NCI-H748 (cell line): ENCODE measurements around the gene PBX1.
A peak's percentile ranks its signal among the peaks of the same experiment; 100 is the strongest.
"Not testable (repeated sequence)": the region's sequence is repeated elsewhere in the genome, so short reads cannot be mapped to it uniquely, and the experiment has no call there.

Experiments used
- DNase-seq: peaks from one replicate; lab custom pipeline; 2025; ENCODE audit not compliant: unreplicated experiment; lab: John Stamatoyannopoulos, UW

Gene PBX1

GRCh38 chr1:164558461-164559341 lies at the start of gene PBX1:
Gene PBX1, plus strand, starts transcription at chr1:164559184.
- DNase-seq: peak; percentile 98

GRCh38 chr1:164510435-164510834 lies 48.5 kb upstream of the PBX1 start:
- DNase-seq: no peak

GRCh38 chr1:164511001-164511705 lies 47.8 kb upstream of the PBX1 start:
- DNase-seq: no peak

- no peak for DNase-seq
Measured at GRCh38 chr1:164515231-164515630, 43.8 kb upstream of the PBX1 start.

- no peak for DNase-seq
Measured at GRCh38 chr1:164515711-164516331, 43.2 kb upstream of the PBX1 start.

GRCh38 chr1:164516591-164516990 lies 42.4 kb upstream of the PBX1 start:
- no peak for DNase-seq

- DNase-seq: no peak
Measured at GRCh38 chr1:164518692-164519332, 40.2 kb upstream of the PBX1 start.

- no peak for DNase-seq
Measured at GRCh38 chr1:164519426-164519825, 39.6 kb upstream of the PBX1 start.

- no peak for DNase-seq
Measured at GRCh38 chr1:164524810-164525209, 34.2 kb upstream of the PBX1 start.

- DNase-seq: peak; percentile 5
Measured at GRCh38 chr1:164534863-164535610, 23.9 kb upstream of the PBX1 start.

GRCh38 chr1:164552463-164552988 lies 6.5 kb upstream of the PBX1 start:
- DNase-seq: not testable (repeated sequence)

- peak; percentile 72 for DNase-seq
Measured at GRCh38 chr1:164557270-164557669, 1.7 kb upstream of the PBX1 start.

- peak; percentile 90 for DNase-seq
Measured at GRCh38 chr1:164559342-164560051, 513 bp downstream of the PBX1 start.

GRCh38 chr1:164560121-164560541 lies 1.1 kb downstream of the PBX1 start:
- DNase-seq: peak; percentile 49

- DNase-seq: no peak
Measured at GRCh38 chr1:164560556-164560955, 1.6 kb downstream of the PBX1 start.

- peak; percentile 21 for DNase-seq
Measured at GRCh38 chr1:164561007-164561406, 2.0 kb downstream of the PBX1 start.

- DNase-seq: peak; percentile 22
Measured at GRCh38 chr1:164561472-164561871, 2.5 kb downstream of the PBX1 start.

GRCh38 chr1:164562061-164562460 lies 3.1 kb downstream of the PBX1 start:
- DNase-seq: no peak

GRCh38 chr1:164562511-164562910 lies 3.5 kb downstream of the PBX1 start:
- DNase-seq: peak; percentile 34
